Activated CD4-positive, alpha-beta T cell treated with anti-CD3 and anti-CD28 coated beads, Interleukin-2, amount 50 U/mL, for 4 hours (primary cell): ENCODE measurements around the gene KRCC1.
"Not testable (repeated sequence)": the region's sequence is repeated elsewhere in the genome, so short reads cannot be mapped to it uniquely, and the experiment has no call there.

Experiments used
- DNase-seq, 2 experiments: peaks; one replicate each; pipeline ENCODE4 v3.0.0-alpha.2; 2020

Gene KRCC1

DNA sequence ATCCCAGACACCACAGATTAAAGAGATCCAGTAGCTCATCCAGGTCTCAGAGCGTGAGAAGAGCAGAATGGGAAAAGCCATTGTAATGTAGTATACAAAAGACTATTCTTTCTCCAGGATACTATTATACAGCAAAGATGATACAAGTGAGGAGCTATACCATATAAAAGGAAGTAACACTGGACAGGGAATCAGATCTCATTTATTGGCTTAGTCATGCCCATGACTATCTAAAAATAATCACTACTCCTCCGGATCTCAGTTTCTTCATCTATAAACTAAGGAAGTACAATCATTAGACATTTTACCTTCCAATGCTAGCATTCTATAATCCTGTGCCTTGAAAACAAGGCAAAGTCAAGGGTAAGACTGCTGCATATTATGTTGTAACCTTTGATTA, 19.4 kb downstream of the KRCC1 start:
- DNase-seq: no peak

DNA sequence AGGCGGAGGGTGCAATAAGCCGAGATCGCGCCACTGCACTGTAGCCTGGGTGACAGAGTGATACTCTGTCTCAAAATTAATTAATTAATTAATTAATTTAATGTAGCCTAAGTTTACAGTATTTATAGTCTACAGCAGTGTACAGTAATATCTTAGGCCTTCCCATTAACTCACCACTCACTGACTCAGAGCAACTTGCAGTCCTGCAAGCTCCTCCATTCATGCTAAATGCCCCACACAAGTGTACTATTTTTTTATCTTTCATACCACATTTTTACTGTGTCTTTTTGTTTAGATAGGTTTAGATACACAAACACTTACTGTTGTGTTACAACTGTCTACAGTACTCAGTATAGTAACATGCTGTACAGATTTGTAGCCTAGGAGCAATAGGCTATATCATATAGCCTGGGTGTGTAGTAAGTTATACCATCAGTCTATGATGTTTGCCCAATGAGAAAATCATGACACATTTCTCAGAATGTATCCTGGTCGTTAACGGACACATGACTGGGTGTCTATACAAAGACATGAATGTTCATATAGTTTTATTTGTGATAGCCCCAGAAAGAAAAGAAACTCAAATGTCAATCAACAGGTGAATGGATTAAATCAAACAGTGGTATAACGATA, 23.4 kb downstream of the KRCC1 start:
- no peak for DNase-seq

DNA sequence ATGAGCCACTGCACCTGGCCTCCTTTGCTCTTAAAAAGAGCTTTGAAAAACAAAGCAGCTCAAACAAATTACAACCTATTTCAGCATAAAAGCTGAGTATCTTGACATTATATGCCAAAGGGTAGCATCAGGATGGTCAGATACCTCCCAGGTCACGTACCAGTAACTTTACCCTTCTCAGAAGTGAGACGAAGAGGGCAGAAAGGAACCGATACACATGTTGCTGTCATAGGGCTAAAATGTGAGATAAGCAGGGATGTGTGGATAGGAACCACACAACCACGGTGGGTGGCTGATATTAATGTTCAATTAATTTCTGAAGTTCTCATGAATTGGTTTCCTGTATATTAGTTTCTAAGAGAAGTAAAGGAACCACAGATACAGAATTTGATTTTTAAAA, 26.7 kb downstream of the KRCC1 start:
- no peak for DNase-seq

DNA sequence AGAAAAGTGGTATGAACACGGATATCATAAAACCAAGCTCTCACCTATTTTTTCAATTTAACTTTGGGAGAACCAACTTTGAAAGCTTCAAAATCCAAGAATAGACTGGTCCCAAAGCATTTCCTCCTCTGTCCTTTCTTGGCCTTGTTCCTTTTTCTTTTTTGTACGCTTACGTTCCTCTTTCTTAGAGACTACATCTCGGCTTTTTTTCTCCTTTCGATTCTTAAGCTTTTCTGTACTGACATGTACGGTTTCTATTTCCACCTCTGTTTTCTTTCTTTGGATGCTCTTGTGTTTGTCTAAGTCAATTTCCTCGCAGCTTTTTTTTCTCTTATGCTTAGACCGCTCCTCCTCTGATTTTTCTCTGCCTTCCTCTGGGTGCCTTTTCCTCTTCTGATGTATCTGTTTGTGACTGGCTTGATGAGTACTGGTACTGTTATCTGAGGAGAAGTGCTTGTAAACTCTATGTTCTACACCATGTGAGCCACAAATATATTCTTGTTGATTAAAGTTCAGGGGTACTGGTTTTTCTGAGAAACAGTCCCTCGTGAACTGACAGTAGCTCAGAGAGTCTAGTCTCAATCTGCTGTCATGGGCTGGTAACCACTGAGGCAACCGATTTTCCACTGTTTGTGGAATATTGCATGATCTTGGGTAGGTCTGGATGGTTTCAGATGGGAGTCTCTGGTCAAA, 27.7 kb downstream of the KRCC1 start:
- no peak for DNase-seq

DNA sequence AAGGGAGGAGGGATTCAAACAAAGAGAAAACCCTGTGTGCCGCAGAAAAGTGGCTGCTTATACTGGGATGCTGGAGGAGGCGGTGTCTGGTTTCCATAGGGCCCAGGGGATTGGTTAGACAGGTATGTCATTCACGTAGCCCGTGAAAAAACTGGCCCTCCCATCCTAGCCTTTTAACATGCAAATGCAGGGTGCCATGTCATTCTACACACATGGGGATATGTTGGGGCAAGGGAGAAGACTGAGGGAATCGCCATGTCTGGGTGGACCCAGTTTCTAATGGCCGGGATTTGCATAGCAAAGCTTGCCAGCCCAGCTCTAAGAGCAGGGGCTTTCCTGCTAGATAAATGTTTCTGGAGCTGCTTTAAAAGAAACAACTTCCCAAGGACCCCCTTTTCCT, 31.1 kb downstream of the KRCC1 start:
- no peak for DNase-seq

DNA sequence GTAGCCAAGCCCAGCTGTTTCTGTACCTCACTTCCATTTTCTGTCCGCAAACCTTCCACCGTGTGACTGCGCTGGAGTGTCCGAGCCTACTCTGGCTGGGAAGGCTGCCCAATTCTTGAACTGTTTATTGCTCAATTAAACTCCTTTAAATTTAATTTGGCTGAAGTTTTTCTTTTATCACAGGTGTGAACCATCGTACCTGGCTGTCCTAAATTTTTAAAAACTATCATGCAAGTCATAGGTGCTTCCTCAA, 33.0 kb downstream of the KRCC1 start:
- no peak for DNase-seq

DNA sequence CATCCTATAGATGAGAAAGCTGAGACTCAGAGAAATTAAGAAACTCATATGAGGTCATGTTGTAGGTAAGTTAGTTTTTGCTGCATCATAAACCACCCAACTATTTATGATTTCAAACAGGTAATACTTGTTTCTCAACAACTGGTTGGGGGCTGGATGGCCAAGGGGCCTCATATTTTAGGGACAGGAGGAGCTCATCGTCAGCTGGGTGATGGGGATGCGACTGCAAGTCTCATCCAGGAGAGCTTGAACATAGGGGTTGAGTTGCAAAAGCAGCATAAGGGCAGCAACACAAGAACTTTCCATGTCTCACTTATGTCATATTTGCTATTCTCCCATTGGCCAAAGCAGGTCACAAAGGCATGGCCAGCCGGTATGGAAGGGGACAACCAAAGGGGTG, 35.6 kb downstream of the KRCC1 start:
- DNase-seq: no peak

DNA sequence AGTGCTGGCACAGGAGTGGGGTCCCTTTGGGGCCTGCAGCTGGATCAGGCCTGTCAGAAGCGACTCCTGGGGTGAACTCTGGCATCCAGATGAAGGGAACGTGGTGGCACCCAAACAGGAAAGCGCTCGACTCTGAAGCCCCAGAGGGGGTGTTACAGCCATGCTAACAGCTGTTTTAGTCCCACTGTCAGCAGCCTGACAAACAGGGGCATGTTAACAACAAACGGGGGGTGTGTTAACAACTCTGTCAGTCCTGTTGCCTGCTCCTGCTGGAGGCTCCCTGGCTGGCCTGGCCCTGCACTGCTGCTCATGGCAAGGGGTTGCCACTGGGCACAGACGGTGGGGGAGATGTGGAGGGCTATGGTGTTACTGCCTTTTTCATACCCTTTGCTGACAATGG, 36.7 kb downstream of the KRCC1 start:
- no peak for DNase-seq

DNA sequence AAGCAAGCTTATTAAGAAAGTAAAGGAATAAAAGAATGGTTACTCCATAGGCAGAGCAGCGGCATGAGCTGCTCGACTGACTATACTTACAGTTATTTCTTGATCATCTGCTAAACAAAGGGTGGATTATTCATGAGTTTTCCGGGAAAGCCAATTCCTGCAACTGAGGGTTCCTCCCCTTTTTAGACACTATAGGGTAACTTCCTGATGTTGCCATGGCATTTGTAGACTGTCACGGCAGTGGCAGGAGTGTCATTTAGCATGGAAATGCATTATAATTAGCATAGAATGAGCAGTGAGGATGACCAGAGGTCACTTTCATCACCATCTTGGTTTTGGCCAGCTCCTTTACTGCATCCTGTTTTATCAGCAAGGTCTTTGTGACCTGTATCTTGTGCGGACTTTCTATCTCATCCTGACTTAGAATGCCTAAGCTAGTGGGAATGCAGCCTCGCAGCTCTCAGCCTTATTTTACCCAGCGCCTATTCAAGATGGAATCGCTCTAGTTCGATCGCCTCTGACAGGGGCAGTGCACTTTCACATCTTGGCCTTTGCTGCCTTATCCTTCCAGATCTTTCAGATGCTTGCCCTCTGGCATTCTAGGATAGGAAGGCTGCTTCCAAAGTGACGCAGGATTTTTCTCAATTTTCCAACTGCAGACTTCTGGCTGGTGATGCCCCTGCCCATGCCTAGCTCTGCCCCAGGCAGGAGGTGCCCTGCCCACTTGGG, 37.3 kb downstream of the KRCC1 start:
- not testable (repeated sequence) for DNase-seq

DNA sequence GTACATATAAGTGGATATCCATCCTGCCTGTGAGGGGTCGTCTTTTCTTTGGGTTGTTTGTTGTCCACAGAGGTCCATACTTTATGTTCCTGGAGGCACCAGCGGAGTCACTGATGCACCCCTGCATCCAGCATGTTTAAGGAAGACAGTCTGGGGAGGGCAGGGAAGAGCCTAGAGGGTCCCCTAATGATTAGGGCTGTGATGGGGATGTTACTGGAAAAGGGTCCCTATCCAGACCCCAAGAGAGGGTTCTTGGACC, 37.9 kb downstream of the KRCC1 start:
- DNase-seq: not testable (repeated sequence)

DNA sequence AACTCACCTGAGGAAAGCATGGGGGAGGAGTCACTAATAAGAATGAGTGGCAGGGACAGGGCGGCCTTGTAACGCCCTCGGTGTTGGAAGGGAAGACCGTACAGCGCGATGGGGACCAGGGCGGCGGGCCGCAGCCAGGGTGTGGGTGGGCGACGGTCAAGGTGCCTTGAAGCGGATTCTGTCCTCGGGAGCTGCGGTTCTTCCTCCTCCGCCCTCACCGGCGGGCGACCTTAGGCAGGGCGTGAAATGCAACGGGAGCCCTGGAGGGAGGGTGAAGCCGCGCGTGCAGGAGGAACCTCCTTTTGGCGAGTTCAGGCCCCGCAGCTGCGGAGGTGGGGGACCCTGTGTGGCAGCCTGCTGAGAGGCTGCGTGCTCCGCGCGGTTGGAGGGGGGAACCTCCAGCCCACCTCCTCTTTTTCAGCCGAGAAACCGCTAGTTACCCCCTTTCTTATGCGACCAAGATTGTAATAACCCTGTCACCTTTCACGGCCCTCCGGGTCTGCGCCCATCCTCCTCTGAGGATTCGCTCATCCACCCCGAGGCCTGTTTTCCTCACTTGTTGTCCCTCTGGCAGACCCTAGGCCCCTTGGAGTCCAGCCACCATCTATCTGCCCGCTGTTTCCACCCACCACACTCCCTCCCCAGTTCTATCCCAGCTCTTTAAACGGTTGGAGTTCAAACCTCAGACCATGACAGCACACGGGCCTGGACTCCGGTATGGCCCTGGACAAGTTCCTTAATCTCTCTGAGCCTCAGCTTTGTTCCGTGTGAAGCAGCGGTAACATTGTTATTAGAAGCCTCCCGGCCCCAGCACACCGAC, 38.4 kb downstream of the KRCC1 start:
- no peak for DNase-seq

DNA sequence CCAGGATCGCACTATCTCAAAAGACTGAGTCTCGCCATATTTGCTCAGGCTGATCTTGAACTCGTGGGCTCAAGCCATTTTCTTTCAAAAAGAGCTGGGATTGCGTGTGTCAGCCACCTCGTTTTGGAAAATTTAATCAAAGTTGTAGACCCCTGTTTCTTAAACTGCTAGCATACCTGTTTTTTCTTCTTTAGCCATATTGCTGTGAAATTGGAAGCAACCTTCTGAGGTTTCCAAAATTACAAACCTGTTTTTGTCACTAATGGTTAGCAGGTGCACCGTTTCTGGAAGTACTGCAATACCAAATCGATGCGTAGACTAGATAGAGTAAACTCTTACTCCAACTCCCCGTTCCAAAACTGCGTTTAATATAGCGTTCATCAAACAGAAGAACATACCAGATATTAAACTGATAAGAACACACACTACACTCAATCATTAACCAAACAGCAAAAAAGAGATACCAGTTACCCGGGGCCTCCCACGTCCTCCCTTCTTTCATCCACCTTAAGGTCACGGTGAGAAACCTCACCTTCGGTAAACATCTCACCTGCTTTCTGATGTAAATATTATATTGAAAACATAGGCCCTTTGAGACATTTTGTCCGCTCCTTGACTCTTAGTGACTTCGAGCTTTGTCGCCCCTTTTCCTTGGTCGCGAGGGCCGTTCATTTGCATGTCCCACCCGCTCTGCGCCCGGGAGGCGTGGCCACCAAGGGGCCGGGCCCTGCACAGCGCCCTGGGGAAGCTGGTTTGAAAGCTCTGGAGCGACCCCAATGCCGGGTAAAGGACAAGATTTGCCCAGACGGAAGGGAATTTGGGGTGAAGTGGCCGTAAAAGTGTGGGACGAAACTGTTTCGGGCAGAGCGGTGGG, 39.3 kb downstream of the KRCC1 start, which contains the start of gene RNU2-63P:
Gene RNU2-63P (minus strand): TSS at position 462 of the 874 bp plus-strand sequence.
- peak; percentile 70 for DNase-seq

DNA sequence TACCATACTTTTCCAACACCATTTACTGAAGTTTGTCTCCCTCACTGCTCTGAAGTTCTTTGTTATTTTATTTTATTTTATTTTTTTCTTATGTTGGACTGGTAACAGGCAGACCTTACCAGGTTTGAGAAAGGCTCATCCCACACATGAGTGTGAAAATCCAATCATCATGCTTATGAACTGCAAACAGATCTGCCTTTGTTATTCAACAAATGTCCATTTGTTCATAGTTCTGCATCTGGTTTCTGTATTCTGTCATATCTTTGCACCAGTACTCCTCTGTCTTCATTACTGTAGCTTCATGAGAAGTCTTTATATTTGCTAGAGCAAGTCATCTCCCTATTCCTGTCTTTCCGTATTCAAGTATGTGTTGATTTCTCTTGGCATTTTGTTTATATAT, 44.6 kb downstream of the KRCC1 start:
- DNase-seq: no peak

DNA sequence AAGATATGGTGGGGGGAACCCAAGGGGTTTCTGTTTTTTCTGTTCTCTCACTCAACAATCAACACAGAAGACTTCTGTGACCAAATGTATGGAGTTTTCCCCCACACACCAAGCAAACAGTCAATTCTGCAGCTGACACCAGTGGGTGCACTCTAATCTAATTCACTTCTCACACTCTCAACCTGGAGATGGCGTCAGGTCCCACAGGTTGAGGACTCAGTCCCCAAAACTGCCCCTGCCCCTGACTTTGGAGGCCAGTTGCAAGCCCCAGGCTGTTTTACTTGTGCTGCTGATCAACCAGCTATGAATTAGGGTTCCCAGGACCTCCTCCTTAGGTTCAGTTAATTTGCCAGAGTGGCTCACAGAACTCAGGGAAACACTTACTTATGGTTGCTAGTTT, 45.4 kb downstream of the KRCC1 start:
- no peak for DNase-seq

DNA sequence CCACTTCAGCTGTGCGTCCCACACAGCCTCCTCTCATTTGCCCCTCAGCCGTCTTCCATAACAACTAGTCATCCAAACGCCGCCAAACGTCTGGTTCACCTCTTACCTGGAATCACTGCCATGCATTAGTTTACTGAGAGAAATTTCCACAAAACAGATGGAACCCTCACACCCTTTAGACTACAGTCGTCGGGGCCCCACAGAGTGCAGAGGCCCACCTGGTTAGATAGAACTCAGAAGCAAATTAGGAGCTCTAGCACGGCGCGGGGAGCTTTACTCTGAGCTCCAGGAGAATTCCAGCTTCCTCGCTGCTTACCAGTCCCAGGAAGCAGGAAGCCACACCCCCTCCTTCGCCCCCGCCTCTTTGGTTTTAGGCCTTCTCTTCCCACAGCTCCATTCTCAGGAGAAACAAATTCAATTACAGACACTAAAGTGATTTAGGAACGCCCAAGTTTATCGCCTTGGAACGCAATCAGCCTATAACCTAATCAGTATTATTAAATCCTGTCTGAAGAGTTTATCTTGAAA, 48.6 kb downstream of the KRCC1 start:
- DNase-seq: no peak

DNA sequence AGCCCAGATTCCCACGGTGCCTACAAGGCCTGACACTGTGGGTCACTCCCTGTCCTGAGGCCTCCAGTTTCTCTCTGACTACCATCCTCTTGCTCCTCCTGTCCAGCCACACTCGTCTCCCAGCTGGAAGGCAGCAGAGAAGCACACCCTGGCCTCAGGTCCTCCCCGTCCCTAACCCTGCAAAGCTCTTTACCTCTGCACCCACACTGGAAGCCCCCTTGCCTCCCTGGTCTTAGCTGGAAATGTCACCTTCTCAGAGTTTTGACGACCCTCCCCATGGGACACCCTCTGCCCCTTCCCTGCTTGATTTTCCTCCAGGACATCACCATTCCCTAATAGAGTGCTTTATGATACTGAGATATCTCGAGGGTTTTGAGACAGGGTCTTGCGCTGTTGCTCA, 49.8 kb downstream of the KRCC1 start:
- no peak for DNase-seq

DNA sequence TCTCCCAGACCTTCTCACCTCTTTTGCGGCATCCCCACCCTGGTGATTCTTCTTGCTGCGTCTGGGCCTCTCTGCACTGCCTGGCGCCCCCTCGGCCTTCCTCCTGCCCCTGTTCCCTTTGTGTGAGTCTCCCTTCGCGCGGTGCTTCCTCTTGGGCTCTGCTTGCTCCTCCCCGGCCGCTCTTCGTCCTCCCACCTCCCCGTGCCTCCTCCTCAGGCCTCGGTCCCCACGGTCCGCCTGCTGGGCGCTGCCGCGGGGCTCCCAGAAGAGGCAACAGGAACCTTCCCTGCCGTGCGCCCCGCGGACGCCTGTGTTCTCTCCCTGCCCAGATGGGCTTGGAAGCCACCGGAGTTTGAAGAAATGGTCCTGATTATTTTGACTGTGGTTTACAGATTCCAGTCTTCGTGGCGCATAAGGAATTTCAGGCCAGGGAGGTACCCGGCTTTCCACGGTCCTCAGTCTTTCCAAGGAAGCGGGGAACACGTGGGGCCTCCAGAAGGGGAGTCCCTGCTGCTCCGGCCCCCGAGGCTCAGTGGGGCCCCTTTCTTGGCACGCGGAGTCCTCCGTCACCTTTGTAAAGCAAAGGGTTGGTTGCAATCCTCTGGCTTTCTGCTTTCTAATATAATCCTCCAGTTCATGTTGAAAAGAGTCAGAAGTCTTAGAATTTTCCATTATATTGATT, 52.4 kb downstream of the KRCC1 start:
- no peak for DNase-seq

DNA sequence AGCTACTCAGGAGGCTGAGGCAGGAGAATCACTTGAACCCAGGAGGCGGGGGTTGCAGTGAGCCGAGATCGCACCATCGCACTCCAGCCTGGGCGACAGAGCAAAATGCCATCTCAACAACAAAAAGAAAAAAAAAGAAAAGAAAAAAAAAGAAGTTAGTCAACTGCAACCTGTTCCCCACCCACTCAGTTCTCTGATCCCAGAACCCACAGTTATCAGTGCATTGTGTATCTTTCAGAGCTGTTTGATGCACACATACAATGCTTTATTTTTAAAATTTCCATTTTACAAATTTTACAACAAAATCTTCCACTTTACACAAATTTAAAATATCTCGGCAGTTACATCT, 53.2 kb downstream of the KRCC1 start:
- no peak for DNase-seq

DNA sequence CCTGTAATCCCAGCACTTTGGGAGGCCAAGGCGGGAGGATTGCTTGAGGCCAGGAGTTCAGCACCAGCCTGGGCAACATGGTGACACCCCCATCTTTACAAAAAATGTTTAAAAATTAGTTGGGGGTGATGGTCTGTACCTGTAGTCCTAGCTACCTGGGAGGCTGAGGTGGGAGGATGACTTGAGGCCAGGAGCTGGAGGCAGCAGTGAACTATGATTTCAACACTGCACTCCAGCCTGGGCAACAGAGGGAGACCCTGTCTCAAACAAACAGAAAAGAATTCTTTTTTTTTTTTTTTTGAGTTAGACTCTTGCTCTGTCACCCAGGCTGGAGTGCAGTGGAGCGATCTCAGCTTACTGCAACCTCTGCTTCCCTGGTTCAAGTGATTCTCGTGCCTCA, 55.1 kb downstream of the KRCC1 start:
- DNase-seq: not testable (repeated sequence)

DNA sequence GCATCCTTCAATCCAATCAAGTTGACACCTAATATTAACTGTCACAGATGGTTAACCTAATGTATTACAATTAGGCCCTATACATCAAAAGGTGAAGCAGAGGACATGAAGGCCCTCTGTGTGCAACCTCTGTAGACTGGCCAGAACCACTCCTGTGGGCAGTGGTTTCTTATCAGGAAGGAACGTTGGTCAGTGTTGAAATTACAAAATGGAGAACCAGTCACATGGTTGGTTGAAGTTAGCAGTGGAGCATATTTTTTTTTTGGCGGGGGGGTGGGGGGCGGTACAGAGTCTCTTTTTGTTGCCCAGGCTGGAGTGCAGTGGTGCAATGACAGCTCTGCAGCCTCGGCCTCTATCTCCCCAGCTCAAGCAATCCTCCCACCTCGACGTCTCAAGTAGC, 59.0 kb downstream of the KRCC1 start:
- no peak for DNase-seq

DNA sequence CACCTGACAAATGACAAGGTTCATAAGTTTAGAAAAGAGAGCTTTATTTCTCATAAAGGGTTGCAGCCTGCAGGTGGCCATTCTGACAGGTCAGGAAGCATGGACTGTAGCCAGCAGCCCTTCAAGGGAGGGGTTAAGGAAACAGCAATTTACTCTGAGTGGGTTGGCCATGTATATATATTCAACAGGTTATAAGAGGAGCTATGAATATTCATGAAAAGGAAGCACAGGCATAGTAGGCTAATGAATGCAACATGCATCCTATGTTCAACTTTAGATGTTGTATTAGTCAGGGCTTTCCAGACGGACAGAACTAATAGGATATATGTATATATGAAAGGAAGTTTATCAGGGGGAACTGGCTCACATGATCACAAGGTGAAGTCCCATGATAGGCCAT, 59.8 kb downstream of the KRCC1 start:
- no peak for DNase-seq

DNA sequence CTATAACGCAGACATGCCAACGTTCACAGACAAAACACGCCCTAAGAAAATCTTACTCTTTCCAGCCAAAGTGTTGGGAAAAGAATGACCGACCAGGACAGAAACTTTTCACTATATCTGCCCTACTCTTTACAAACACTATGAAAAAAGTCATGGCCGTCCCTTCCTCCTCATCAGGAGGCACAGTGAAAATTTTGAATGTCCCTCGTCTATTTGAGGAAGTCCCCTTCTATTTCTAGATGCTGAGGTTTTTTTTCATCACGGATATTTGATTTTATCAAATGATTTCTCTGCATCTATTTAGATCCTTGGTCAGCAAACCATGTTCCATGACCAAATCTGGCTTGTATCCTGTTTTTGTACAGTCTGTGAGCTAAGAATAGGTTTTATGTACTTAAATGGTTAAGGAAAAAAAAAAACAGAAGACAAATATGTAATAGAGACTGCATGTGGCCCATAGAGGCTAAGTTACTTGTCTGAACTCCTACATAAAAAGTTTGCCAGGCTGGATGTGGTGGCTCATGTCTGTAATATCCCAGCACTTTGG, 61.2 kb downstream of the KRCC1 start:
- DNase-seq: not testable (repeated sequence)
